GM12872 (cell line): ENCODE data around the gene PLEKHA1.

Source experiments
- CTCF ChIP-seq: IDR thresholded peaks from 3 replicates; pipeline ENCODE4 v1.5.1; 2011; ENCODE audit warnings: low read depth, mild to moderate bottlenecking, low read length, moderate library complexity; ENCODE audit not compliant: insufficient read depth

The PLEKHA1 gene

GRCh38 chr10:122348935-122349361 lies 25.6 kb upstream of the PLEKHA1 start:
- TF ChIP-seq CTCF, result no peak

GRCh38 chr10:122349758-122350369 lies 24.6 kb upstream of the PLEKHA1 start:
- TF ChIP-seq CTCF, result no peak

GRCh38 chr10:122350893-122351292 lies 23.6 kb upstream of the PLEKHA1 start:
- TF ChIP-seq CTCF, result no peak

- no peak for TF ChIP-seq CTCF
These were observed 21.5 kb upstream of the PLEKHA1 start for GRCh38 chr10:122352817-122353525.

GRCh38 chr10:122354383-122354782 lies 20.1 kb upstream of the PLEKHA1 start:
- TF ChIP-seq CTCF, result no peak

- TF ChIP-seq CTCF, result no peak
These were observed 16.8 kb upstream of the PLEKHA1 start for GRCh38 chr10:122357685-122358084.

- TF ChIP-seq CTCF, result no peak
These were observed 14.9 kb upstream of the PLEKHA1 start for GRCh38 chr10:122359621-122360020.
